HL-60/S4 (cell line): ENCODE measurements around the gene MC4R.
"Not testable (repeated sequence)": the region's sequence is repeated elsewhere in the genome, so short reads cannot be mapped to it uniquely, and the experiment has no call there.

Experiments
- in situ Hi-C: fragments of 300-500 bp; cut with MboI; formaldehyde crosslinking; loops from 2 replicates; pipeline ENCODE4 v1.14.3; 2022; ENCODE audit warnings: low sequenced_read_pairs

MC4R gene

GRCh38 chr18:60372596-60372995 is at the start of gene MC4R:
MC4R (minus strand) TSS chr18:60372775; CDS start chr18:60372349, 426 bp downstream.
- in situ Hi-C loops, result no loop called here

- in situ Hi-C loops, result not testable (repeated sequence)
These were observed 49.7 kb upstream of the MC4R start for GRCh38 chr18:60422306-60422705.

GRCh38 chr18:60421356-60422118 is 49.0 kb upstream of the MC4R start:
- in situ Hi-C loops, result no loop called here

- in situ Hi-C loops, result no loop called here
These were observed 45.4 kb upstream of the MC4R start for GRCh38 chr18:60417946-60418345.

- in situ Hi-C loops, result no loop called here
These were observed 41.5 kb upstream of the MC4R start for GRCh38 chr18:60413944-60414547.

GRCh38 chr18:60411715-60412114 is 39.1 kb upstream of the MC4R start:
- in situ Hi-C loops, result no loop called here

GRCh38 chr18:60406721-60407120 is 34.1 kb upstream of the MC4R start:
- in situ Hi-C loops, result no loop called here

- in situ Hi-C loops, result no loop called here
These were observed 32.0 kb upstream of the MC4R start for GRCh38 chr18:60404486-60405085.

- in situ Hi-C loops, result no loop called here
These were observed 28.8 kb upstream of the MC4R start for GRCh38 chr18:60401346-60401745.

- in situ Hi-C loops, result no loop called here
These were observed 19.1 kb upstream of the MC4R start for GRCh38 chr18:60391571-60392226.

- in situ Hi-C loops, result no loop called here
These were observed 16.7 kb upstream of the MC4R start for GRCh38 chr18:60389314-60389713.

GRCh38 chr18:60385693-60386092 is 13.1 kb upstream of the MC4R start:
- in situ Hi-C loops, result no loop called here

GRCh38 chr18:60383893-60384292 is 11.3 kb upstream of the MC4R start:
- in situ Hi-C loops, result no loop called here

GRCh38 chr18:60377778-60378469 is 5.3 kb upstream of the MC4R start:
- in situ Hi-C loops, result no loop called here

- in situ Hi-C loops, result no loop called here
These were observed 443 bp downstream of the MC4R start for GRCh38 chr18:60372132-60372531.

- in situ Hi-C loops, result no loop called here
These were observed 14.1 kb downstream of the MC4R start for GRCh38 chr18:60358516-60358915.

GRCh38 chr18:60350941-60351340 is 21.6 kb downstream of the MC4R start:
- in situ Hi-C loops, result no loop called here

GRCh38 chr18:60350150-60350549 is 22.4 kb downstream of the MC4R start:
- in situ Hi-C loops, result no loop called here

- in situ Hi-C loops, result no loop called here
These were observed 25.0 kb downstream of the MC4R start for GRCh38 chr18:60347526-60348045.

- in situ Hi-C loops, result no loop called here
These were observed 33.6 kb downstream of the MC4R start for GRCh38 chr18:60339018-60339417.

GRCh38 chr18:60331890-60332289 is 40.7 kb downstream of the MC4R start:
- in situ Hi-C loops, result no loop called here
